ENCODE results near the gene TYW1. TPM values are rescaled to one million over a fixed set of nuclear protein-coding genes. Genes with fewer than 3 reads are reported as not detected.
"Not testable (repeated sequence)": the region's sequence is repeated elsewhere in the genome, so short reads cannot be mapped to it uniquely, and the experiment has no call there.

Gene TYW1
- polyA plus RNA-seq, 2 donors: 3.6 to 6.0 TPM

DNA sequence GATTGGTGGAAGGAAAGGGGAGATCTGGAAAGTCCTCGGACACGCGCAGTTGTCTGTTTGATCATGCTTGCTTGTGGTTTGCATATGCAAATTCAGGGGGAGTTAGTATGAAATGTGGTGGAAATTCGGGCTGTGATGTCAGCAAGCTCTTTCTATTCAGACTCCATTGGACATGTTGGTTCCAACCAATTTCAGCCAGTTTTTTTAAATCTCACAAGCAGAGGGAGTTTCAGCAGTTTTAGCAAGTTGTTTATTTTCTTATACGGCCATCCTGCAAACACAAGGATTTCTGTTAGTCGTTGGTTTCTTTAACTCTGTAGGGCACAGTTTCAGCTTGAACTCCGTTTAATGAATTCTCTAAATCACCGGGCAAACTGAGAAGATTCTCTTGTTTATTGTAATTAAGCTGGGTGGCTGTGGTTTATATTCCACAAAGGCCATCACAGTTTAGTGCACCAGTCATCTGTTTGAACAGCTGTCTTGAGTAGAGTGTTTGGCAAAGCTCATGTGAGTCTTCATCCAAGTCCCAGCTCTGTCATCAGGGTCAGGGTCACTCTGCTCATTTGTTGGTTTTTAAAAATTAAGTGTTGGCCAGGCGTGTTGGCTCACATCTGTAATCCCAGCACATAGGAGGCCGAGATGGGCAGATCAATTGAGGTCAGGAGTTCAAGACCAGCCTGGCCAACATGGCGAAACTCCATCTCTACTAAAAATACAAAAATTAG, 196.4 kb downstream of the TYW1 start:
- not testable (repeated sequence) for H3K27me3 ChIP-seq (ENCODE audit: control insufficient read depth in 1 of 2, insufficient read depth in 2 of 2, low read length in 2 of 2); H3K36me3 ChIP-seq (ENCODE audit: control insufficient read depth in 2 of 2, insufficient read depth in 2 of 2, low read length in 1 of 2); H3K27ac ChIP-seq (ENCODE audit: low read depth in 2 of 2, low read length in 1 of 2); H3K4me3 ChIP-seq (ENCODE audit: low read depth in 1 of 2, low read length in 2 of 2); H3K9me3 ChIP-seq (ENCODE audit: control insufficient read depth in 2 of 2, insufficient read depth in 1 of 2, low read depth in 1 of 2, low read length in 1 of 2); H3K4me1 ChIP-seq (ENCODE audit: control insufficient read depth in 2 of 2, insufficient read depth in 2 of 2, low read length in 1 of 2)
- 56 to 67% methylated on average over 11 of the region's 11 CpGs for WGBS, 2 donors

DNA sequence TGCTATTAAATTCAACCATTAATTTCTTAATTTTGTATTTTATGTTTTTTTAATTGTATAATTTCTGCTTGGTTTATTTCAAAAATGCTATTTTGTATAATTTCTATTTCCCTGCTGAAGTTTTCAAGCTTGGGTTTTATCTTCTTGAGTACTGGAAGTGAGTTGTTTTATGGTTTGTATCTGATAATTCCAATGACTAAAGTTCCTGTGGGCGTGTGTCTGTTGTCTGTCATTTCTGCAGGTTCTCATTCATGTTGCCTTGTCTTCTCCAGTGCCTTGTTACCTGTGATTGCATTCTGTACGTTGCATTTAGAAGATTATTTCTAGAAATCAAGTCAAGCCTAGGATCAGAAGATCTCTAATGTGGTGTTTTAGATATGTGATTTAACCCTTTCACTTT, 199.5 kb downstream of the TYW1 start:
- 85 to 93% methylated on average over 2 of the region's 2 CpGs for WGBS, 2 donors
- not testable (repeated sequence) for H3K9me3 ChIP-seq (ENCODE audit: control insufficient read depth in 2 of 2, insufficient read depth in 1 of 2, low read depth in 1 of 2, low read length in 1 of 2)

DNA sequence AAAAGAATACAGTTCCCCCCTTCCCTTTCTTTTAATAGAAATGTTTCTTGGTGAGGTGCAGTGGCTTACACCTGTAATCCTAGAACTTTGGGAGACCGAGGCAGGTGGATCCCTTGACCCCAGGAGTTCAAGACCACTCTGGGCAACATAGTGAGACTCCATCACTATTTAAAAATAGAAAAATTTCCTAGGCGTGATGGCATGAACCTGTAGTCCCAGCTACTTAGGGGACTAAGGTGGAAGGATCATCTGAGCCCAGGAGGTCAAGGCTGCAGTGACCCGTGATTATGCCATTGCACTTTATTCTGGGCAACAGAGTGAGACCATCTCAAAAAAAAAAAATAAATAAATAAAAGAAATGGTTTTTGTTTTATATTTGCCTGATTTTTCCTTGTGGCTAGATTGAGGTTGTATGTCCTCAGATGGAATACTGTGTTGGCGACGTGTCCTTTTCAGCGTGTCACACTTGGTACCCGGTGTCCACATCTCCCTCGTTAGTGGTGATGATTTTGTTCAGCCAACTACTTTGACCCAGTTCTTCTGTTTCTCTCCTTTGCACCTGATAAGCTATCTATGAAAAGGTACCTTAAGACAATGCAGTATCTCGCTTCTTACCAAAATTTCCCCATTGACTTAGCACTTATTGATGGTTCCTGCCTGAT, 202.4 kb downstream of the TYW1 start:
- not testable (repeated sequence) for H3K27ac ChIP-seq (ENCODE audit: low read depth in 2 of 2, low read length in 1 of 2); H3K27me3 ChIP-seq (ENCODE audit: control insufficient read depth in 1 of 2, insufficient read depth in 2 of 2, low read length in 2 of 2); H3K4me3 ChIP-seq (ENCODE audit: low read depth in 1 of 2, low read length in 2 of 2); H3K36me3 ChIP-seq (ENCODE audit: control insufficient read depth in 2 of 2, insufficient read depth in 2 of 2, low read length in 1 of 2); H3K4me1 ChIP-seq (ENCODE audit: control insufficient read depth in 2 of 2, insufficient read depth in 2 of 2, low read length in 1 of 2); H3K9me3 ChIP-seq (ENCODE audit: control insufficient read depth in 2 of 2, insufficient read depth in 1 of 2, low read depth in 1 of 2, low read length in 1 of 2)
- WGBS, 2 donors: 92 to 98% methylated on average over 8 of the region's 9 CpGs

More for the DNA sequence above, 199.5 kb downstream of the TYW1 start:
- not testable (repeated sequence) for H3K27me3 ChIP-seq (ENCODE audit: control insufficient read depth in 1 of 2, insufficient read depth in 2 of 2, low read length in 2 of 2); H3K36me3 ChIP-seq (ENCODE audit: control insufficient read depth in 2 of 2, insufficient read depth in 2 of 2, low read length in 1 of 2); H3K4me1 ChIP-seq (ENCODE audit: control insufficient read depth in 2 of 2, insufficient read depth in 2 of 2, low read length in 1 of 2); H3K4me3 ChIP-seq (ENCODE audit: low read depth in 1 of 2, low read length in 2 of 2); H3K27ac ChIP-seq (ENCODE audit: low read depth in 2 of 2, low read length in 1 of 2)

DNA sequence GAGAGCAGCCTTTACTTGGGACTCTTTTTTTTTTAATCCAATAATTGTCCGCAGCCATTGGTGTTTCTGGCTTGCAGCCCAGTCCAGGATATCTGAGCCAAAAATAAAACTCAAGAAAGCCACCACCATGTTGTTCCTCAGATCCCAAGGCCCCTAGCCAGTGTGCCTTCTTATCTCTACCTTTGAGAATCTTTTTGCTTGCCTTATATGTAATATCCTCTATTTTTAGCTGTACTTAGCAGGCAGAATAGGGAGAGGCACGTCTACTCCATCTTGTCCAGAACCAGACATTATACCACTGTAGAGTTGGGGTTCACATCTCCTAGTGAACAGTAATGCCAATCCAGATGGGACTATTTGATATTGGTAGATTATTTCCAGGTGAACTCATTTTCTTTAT, 209.1 kb downstream of the TYW1 start:
- WGBS, 2 donors: 81 to 88% methylated on average over 2 of the region's 2 CpGs
- not testable (repeated sequence) for H3K4me1 ChIP-seq (ENCODE audit: control insufficient read depth in 2 of 2, insufficient read depth in 2 of 2, low read length in 1 of 2); H3K27ac ChIP-seq (ENCODE audit: low read depth in 2 of 2, low read length in 1 of 2); H3K4me3 ChIP-seq (ENCODE audit: low read depth in 1 of 2, low read length in 2 of 2); H3K27me3 ChIP-seq (ENCODE audit: control insufficient read depth in 1 of 2, insufficient read depth in 2 of 2, low read length in 2 of 2); H3K9me3 ChIP-seq (ENCODE audit: control insufficient read depth in 2 of 2, insufficient read depth in 1 of 2, low read depth in 1 of 2, low read length in 1 of 2); H3K36me3 ChIP-seq (ENCODE audit: control insufficient read depth in 2 of 2, insufficient read depth in 2 of 2, low read length in 1 of 2)

DNA sequence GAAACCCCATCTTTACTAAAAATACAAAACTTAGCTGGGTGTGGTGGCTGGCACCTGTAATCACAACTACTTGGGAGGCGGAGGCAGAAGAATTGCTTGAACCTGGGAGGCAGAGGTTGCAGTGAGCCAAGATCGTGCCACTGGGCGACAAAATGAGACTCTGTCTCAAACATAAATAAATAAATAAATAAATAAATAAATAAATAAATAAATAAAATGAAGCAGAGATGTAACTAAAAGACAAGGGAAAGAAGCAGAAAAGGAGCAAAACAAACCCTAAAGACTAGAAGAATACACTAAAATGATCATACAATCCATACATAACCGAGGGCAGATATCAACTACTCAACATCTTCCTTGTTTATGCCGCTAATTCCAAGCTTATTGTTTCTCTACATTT, 209.8 kb downstream of the TYW1 start:
- H3K4me3 ChIP-seq (ENCODE audit: low read depth in 1 of 2, low read length in 2 of 2): no peak overlapping the region
- H3K36me3 ChIP-seq (ENCODE audit: control insufficient read depth in 2 of 2, insufficient read depth in 2 of 2, low read length in 1 of 2): peaks cover 3 to 4% of the 10 kb centered on the region in 2 donors
- 92 to 96% methylated on average over 5 of the region's 5 CpGs for WGBS, 2 donors
- no peaks in the 10 kb centered on the region for H3K27me3 ChIP-seq (ENCODE audit: control insufficient read depth in 1 of 2, insufficient read depth in 2 of 2, low read length in 2 of 2)
- no peak overlapping the region for H3K27ac ChIP-seq (ENCODE audit: low read depth in 2 of 2, low read length in 1 of 2)
- H3K9me3 ChIP-seq (ENCODE audit: control insufficient read depth in 2 of 2, insufficient read depth in 1 of 2, low read depth in 1 of 2, low read length in 1 of 2): no peaks in the 10 kb centered on the region
- H3K4me1 ChIP-seq (ENCODE audit: control insufficient read depth in 2 of 2, insufficient read depth in 2 of 2, low read length in 1 of 2): no peaks in the 10 kb centered on the region

DNA sequence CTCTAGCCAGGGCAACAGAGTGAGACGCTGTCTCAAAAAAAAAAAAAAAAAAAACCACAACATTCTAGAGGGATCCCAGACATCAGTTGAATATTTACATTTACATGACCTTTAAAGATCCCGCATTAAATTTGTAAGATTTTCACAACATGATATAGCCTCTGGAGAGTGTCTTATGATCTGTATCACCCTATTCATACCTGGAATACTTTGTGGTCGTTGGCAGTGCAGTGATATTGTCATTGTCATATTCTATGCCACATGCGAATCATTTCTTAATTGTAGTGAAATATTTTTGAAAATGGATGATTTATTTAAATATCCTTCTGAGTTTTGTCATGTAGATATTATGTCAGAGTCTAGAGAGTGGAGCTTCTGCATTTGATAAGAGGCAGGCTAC, 212.0 kb downstream of the TYW1 start:
- WGBS, 2 donors: 84% methylated on average over 3 to 4 of the region's 4 CpGs
- H3K9me3 ChIP-seq (ENCODE audit: control insufficient read depth in 2 of 2, insufficient read depth in 1 of 2, low read depth in 1 of 2, low read length in 1 of 2); H3K27ac ChIP-seq (ENCODE audit: low read depth in 2 of 2, low read length in 1 of 2); H3K4me1 ChIP-seq (ENCODE audit: control insufficient read depth in 2 of 2, insufficient read depth in 2 of 2, low read length in 1 of 2); H3K36me3 ChIP-seq (ENCODE audit: control insufficient read depth in 2 of 2, insufficient read depth in 2 of 2, low read length in 1 of 2); H3K4me3 ChIP-seq (ENCODE audit: low read depth in 1 of 2, low read length in 2 of 2); H3K27me3 ChIP-seq (ENCODE audit: control insufficient read depth in 1 of 2, insufficient read depth in 2 of 2, low read length in 2 of 2): not testable (repeated sequence)

DNA sequence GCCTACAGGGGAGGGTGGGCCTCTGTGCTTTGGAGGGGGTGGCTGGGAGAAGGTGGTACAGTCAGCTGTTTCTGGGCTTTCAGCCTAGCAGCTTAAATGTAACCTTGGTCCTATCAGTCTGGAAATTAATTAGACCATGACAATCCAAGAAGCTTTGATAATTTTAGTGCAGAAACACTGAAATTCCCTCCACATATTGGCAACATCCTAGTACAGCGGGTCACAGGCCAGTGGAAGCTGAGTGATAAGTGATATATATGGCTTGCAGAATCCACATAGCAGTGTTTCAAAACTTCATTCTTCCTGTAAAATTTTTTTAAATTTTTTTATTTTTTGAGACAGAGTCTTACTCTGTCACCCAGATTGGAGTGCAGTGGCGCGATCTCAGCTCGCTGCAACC, 212.6 kb downstream of the TYW1 start:
- 95 to 97% methylated on average over 4 of the region's 4 CpGs for WGBS, 2 donors
- H3K4me3 ChIP-seq (ENCODE audit: low read depth in 1 of 2, low read length in 2 of 2): no peak overlapping the region

DNA sequence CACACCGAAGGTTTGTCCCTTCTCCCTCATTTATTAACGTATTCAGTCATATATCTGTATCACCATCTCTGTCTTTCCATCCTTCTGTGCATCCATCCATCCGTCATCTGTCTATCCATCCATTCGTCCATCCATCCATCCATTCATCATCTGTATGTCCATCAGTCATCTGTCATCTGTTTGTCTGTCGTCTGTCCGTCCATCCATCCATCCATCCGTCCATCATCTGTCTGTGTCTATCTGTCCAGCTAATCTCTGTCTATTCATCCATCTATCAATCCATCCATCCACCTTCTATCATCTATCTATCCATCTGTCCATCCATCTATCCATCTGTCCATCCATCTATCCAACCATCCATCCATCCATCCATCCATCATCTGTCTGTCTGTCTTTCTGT, 213.9 kb downstream of the TYW1 start:
- Histone ChIP-seq H3K9me3 (ENCODE audit: control insufficient read depth in 2 of 2, insufficient read depth in 1 of 2, low read depth in 1 of 2, low read length in 1 of 2) (no peaks in the 10 kb centered on the region), H3K27ac (ENCODE audit: low read depth in 2 of 2, low read length in 1 of 2) (no peak overlapping the region), H3K36me3 (ENCODE audit: control insufficient read depth in 2 of 2, insufficient read depth in 2 of 2, low read length in 1 of 2) (peaks cover 2 to 4% of the 10 kb centered on the region in 2 donors), H3K4me3 (ENCODE audit: low read depth in 1 of 2, low read length in 2 of 2) (no peak overlapping the region), H3K4me1 (ENCODE audit: control insufficient read depth in 2 of 2, insufficient read depth in 2 of 2, low read length in 1 of 2) (no peaks in the 10 kb centered on the region), H3K27me3 (ENCODE audit: control insufficient read depth in 1 of 2, insufficient read depth in 2 of 2, low read length in 2 of 2) (no peaks in the 10 kb centered on the region)
- WGBS, 2 donors: 93% methylated on average over 7 of the region's 7 CpGs

More for the DNA sequence above, 212.6 kb downstream of the TYW1 start:
- H3K9me3 ChIP-seq (ENCODE audit: control insufficient read depth in 2 of 2, insufficient read depth in 1 of 2, low read depth in 1 of 2, low read length in 1 of 2): no peaks in the 10 kb centered on the region
- no peaks in the 10 kb centered on the region for H3K27me3 ChIP-seq (ENCODE audit: control insufficient read depth in 1 of 2, insufficient read depth in 2 of 2, low read length in 2 of 2)
- H3K36me3 ChIP-seq (ENCODE audit: control insufficient read depth in 2 of 2, insufficient read depth in 2 of 2, low read length in 1 of 2): peaks cover 3 to 4% of the 10 kb centered on the region in 2 donors
- H3K4me1 ChIP-seq (ENCODE audit: control insufficient read depth in 2 of 2, insufficient read depth in 2 of 2, low read length in 1 of 2): no peaks in the 10 kb centered on the region
- no peak overlapping the region for H3K27ac ChIP-seq (ENCODE audit: low read depth in 2 of 2, low read length in 1 of 2)

DNA sequence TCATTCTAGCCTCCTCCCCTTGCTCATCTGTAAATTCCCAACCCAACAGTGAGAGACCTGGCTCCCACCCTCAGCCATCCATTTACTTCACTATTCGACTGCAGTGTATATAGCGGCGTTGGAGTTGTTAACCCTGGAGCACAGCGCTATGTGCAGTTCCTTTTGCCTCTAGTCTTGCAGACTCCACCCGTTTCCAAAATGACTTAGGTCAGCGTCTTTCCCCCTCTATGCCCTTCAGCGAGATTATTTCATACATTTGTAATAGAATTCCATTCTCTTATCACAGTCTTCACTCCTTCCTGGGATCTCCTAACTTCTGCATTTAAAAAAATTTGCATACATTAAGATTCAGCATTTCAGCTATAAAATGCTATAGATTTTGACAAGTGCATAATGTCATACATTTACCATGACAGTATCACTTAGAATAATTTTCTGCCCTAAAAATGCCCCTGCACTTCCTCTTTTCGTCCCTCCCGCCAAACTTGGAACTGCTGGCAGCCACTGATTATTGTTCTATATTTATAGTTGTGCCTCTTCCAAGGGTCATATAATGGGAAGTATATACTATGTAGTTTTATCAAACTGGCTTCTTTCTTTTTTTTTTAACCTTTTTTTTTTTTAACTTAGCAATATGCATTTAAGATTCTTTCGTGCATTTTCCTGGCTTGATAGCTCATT, 215.2 kb downstream of the TYW1 start:
- not testable (repeated sequence) for H3K4me1 ChIP-seq (ENCODE audit: control insufficient read depth in 2 of 2, insufficient read depth in 2 of 2, low read length in 1 of 2); H3K9me3 ChIP-seq (ENCODE audit: control insufficient read depth in 2 of 2, insufficient read depth in 1 of 2, low read depth in 1 of 2, low read length in 1 of 2); H3K27me3 ChIP-seq (ENCODE audit: control insufficient read depth in 1 of 2, insufficient read depth in 2 of 2, low read length in 2 of 2); H3K36me3 ChIP-seq (ENCODE audit: control insufficient read depth in 2 of 2, insufficient read depth in 2 of 2, low read length in 1 of 2); H3K27ac ChIP-seq (ENCODE audit: low read depth in 2 of 2, low read length in 1 of 2); H3K4me3 ChIP-seq (ENCODE audit: low read depth in 1 of 2, low read length in 2 of 2)
- WGBS, 2 donors: 83 to 84% methylated on average over 10 of the region's 10 CpGs

DNA sequence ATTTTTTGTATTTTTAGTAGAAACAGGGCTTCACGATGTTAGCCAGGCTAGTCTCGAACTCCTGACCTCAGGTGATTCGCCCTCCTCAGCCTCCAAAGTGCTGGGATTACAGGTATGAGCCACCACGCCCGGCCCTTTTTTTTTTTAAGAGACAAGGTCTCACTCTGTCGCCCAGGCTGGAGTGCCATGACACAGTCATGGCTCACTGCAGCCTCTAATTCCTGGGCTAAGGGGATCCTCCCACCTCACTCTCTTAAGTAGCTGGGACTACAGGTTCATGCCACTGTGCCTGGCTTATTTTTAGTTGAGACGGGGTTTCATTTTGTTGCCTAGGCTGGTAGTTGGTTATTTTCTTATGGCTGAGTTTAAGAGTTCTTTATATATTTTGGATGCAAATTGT, 216.4 kb downstream of the TYW1 start:
- H3K36me3 ChIP-seq (ENCODE audit: control insufficient read depth in 2 of 2, insufficient read depth in 2 of 2, low read length in 1 of 2); H3K4me1 ChIP-seq (ENCODE audit: control insufficient read depth in 2 of 2, insufficient read depth in 2 of 2, low read length in 1 of 2); H3K9me3 ChIP-seq (ENCODE audit: control insufficient read depth in 2 of 2, insufficient read depth in 1 of 2, low read depth in 1 of 2, low read length in 1 of 2); H3K4me3 ChIP-seq (ENCODE audit: low read depth in 1 of 2, low read length in 2 of 2); H3K27ac ChIP-seq (ENCODE audit: low read depth in 2 of 2, low read length in 1 of 2); H3K27me3 ChIP-seq (ENCODE audit: control insufficient read depth in 1 of 2, insufficient read depth in 2 of 2, low read length in 2 of 2): not testable (repeated sequence)
- WGBS, 2 donors: 88 to 91% methylated on average over 7 of the region's 7 CpGs
